Activated T-helper 1 cell treated with anti-CD3 and anti-CD28 coated beads, Interleukin-2, amount 50 U/mL, for 16 hours (primary cell): ENCODE measurements around the gene LIFR.
"Not testable (repeated sequence)": the region's sequence is repeated elsewhere in the genome, so short reads cannot be mapped to it uniquely, and the experiment has no call there.

Experiments
- DNase-seq, 2 donors: peaks; one replicate each; pipeline ENCODE4 v3.0.0-alpha.2; 2020; ENCODE audit warnings: low read depth in 1 of 2, low spot score in 1 of 2

LIFR gene

DNA sequence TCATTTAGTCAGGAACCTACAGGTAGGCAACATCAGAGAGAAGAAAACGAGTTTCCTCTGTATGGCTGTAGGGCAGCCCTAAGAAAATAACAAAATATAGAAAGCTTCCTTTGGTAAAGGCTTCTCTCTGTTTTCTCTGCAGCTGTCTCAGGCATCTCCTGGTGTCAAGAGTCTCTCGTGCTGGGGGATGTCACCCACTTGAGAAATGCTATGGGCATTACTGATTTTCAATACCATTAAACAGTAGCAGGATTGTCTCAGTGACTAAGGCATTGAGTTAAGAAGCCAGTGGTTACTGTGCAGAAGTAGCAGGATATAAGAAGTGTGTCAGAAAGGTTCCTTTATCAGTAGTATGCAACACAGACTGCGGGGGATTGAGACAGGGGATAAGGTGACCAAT lies 32.4 kb downstream of the LIFR start:
- DNase-seq: no peak

DNA sequence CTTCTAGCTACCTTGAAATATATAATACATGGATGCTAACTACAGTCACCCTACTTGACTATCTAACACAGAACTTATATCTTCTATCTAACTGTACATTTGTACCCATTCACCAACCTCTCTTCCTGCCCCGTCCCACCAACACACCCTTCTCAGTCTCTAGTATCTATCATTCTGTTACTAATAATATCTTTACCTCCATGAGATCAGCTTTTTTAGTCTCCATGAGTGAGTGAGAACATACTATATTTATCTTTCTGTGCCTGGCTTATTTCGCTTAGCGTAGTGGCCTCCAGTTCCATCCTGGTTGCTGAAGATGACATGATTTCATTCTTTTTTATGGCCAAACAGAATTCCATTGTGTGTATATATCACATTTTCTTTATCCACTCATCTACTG lies 37.0 kb downstream of the LIFR start:
- no peak for DNase-seq

DNA sequence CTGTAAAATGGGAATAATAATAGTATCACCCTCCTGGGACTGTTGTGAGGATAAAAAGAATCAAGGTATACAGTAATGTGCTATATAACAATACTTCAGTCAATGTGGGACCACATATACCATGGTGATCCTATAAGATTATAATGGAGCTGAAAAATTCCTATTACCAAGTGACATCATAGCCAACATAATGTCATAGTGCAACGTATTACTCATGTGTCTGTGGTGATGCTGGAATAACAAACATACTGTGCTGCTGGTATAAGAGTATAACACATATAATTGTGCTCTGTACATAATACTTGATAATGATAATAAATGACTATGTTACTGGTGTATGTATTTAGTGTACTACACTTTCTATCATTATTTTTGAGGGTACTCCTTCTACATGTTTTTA lies 38.1 kb downstream of the LIFR start:
- DNase-seq: no peak

DNA sequence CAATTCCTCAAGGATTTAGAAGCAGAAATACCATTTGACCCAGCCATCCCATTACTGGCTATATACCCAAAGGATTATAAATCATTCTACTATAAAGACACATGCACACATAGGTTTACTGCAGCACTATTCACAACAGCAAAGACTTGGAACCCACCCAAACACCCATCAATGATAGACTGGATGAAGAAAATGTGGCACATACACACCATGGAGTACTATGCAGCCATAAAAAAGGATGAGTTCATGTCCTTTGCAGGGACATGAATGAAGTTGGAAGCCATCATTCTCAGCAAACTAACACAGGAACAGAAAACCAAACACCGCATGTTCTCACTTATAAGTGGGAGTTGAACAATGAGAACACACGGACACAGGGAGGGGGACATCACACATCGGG lies 39.8 kb downstream of the LIFR start:
- DNase-seq: not testable (repeated sequence)

DNA sequence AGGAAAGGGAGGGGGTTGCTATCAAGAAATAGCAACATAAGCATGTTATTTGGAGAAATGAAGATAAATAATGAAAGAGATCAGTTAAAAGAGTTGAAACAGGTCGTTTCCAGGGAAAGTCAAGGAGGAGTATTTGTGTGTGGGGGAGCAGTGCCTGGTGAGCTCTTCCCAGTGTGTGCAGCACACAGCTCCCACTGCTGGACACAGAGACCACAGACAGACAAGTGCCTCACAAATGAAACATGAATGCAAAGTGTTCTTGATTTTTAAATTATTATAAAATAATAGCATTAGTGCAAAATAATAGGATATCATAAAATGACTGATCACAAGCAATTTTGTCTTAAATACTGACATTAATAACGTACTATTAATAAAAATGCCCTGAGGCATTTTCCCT lies 40.8 kb downstream of the LIFR start:
- no peak for DNase-seq

DNA sequence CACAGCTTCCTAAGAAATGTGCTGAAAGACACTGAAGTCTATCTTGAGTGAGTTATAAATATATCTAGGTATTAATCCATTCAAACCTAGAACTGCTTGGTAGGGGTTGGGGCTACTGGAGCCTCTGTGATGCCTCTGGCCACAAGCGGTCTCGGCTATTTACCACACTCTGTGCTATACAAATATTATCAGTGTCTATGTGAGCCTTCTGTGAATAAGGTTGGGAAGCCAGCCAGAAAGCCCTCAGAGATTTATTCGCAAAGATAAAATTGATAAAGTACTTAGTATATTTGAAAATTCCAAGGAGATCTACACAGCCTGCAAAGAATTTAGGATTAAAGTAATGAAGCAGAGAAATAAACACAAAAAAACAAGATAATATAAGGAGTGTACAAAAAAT lies 41.4 kb downstream of the LIFR start:
- DNase-seq: no peak

DNA sequence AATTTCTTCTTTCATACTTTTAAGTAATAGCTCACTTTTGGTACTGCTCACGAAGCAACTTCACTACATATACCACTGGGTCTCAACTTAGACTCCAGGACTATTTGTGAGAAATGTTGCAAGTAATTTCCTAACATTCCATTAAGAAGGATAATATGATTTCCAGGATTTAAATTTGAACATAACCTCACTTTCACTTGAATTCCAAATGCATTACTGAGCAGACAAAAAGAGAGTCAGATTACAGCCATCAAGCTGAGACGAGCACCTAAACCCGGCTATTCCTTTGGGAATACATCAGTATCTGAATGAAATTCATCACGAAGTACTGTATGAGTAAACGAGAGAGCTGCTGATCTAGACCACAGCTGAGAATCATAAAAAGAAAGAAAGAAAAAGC lies 47.3 kb downstream of the LIFR start:
- DNase-seq: no peak

DNA sequence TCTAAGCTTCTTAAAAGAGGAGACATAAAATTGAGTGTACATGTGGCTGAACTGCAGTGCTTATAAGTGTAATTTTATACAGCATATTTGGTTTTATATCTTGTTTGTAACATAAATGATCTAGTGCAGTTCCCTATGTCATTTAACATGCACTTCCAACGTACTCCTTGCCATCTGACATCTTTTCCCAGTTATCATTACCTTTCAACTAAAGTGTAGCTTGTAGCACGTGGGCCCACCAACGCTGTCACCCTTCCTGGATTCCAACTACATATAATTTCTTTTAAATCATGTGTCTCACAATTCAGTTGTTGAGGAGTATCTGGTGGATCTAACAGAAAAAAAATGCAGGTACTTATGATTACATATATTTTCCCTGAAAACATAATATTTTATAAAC lies 50.1 kb downstream of the LIFR start:
- DNase-seq: no peak

DNA sequence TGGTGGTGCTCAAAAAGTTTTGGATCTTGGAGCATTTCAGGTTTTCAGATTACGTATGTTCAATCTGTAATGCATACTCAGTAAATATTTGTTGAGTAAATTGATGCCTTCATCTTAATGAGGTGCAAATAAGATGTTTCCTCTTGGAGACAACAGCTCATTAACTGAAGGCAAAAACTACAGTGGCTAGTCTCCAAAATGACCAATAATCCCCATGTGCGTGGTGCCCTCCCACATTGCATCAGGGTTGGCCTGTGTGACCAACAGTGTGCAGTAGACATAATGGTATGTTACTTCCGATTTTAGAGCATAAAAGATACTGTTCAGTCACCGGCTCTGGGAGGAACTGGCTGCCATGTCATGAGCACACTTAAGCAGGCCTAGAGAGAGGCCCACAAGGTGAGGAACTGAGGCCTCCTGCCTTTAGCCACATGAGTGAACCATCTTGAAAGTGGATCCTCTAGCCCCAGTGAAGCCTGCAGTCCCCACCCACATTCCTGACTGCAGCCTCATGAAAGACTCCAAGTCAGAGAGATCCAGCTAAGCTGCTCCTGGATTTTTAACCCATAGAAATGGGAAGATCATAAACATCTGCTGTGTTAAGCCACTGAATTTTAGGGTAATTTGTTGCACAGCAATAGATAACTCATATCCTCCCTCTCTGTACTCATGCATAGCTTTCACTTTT lies 55.7 kb downstream of the LIFR start:
- DNase-seq: no peak

DNA sequence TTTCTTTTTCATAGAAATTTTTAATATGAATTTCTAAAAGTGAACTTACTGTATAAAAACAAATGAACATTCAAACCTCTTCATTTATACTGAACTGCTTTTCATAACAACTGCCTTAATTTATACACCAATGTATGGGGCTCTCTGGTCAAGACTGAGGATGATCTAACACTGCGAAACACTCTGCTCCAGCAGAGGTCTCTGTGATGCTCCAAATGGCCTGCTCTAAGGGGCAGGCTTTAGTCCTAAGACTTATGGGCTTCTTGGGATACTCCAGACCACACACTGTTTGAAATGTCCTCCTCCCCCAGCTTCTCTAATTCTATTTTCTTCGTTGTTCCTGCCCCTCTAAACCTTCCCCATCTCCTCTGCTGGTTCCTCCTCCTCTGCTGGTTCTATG lies 58.5 kb downstream of the LIFR start:
- no peak for DNase-seq

DNA sequence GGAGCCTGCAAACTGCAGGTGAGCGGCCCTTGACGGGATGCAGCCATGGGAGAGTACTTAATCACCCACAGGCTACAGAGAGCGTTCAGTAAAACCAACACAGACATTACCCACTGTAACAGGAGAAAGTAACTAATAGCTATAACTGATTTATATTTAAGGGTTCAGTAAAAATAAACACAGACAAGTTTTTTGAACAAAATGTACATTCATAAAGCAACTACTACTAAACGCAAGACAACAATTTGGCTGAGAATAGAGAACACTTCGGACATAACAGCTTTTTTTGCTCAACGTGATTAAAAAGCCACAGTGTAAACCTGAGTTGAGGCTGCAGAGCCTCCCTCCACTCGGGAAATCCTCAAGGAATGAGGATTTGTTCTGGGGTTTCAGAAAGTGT lies 61.7 kb downstream of the LIFR start:
- no peak for DNase-seq

DNA sequence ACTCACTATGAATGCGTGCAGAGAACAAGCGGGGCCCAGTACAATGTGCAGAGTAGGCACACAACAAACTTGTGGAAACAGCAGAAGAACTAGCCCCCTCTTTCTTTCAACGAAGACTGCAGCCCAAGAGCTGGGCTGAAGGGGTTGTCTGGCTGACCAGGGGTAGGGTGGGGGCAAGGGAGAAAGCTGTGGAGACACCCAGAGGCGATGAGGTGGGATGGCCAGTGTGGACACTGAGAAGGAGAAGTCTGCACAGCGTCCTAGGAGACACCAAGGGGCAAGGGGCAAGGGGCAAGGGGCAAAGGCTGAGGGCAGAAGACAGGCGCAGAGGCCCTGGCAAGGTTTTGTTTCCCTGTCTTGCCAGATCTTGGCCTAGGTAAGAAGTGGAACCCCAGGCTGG lies 62.3 kb downstream of the LIFR start:
- DNase-seq: no peak

DNA sequence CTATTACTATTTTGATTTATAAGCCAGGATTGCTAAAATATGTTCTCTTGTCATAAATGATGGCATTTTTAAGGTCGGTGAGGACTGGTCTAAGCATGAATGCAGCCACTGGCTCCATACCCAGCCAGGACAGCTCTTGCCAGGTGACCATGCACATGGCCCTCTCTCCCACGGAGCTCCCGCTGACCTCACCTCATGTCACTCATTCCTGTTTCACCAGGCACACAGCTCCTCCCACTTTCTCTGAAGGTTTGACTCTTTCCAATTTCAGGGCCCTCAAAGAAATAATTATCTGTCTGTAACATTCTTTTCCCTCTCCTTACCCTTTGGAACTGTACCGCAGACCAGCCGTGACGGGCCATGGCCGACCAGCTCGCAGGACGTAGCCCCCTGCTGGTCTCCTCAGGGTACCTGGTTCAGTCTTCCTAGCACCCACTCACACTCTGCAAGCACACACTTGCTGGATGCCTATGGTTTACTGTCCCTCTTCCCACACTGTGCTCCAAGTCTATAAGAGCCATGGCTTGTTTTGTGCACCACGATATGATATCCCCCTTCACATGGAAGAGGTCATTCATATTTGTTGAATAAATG lies 72.5 kb downstream of the LIFR start:
- no peak for DNase-seq

DNA sequence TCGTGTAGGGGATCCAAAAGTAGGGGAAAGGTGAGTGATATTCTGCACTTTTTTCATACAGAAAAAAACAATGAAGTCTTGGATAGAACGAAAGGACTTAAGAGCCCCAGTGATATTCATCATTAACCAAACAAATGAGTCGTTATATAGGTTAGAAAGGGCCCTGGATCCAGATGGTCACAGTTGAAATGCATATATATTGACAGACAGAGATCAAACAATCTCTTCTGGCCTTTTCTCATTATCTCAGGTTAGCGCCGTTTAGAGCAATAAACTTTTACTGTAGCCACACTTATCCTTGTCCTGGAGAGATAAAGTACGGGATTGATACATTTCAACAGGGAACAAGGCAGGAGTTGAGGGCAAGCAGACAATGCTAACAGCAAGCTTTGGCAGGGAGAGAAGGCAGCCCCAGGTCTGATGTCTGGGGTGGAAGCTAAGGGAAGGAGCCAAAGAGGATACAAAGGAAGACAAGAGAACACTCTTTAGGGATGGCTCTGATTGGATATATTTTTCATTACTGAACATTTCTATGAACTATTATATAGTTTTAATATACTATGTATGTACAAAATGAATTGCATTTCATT lies 77.0 kb downstream of the LIFR start:
- no peak for DNase-seq

DNA sequence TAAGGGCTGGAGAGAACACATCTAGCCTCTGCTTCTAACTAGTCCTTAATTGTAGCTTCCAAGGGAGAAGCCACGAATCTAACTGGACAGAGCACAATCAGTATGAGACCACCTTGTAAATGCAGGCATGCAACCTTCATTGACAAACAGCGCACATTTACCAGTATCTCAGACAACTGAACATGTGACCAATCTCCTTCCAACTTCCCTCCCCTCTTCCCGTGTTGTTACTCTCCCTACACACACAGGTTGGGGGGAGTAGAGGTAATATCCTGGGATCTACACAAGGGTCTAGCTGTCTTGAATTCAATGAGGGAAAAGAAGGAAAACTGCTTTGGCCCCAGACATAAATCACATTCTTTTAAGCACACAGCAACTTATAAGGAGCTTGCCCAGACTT lies 77.6 kb downstream of the LIFR start:
- DNase-seq: no peak

DNA sequence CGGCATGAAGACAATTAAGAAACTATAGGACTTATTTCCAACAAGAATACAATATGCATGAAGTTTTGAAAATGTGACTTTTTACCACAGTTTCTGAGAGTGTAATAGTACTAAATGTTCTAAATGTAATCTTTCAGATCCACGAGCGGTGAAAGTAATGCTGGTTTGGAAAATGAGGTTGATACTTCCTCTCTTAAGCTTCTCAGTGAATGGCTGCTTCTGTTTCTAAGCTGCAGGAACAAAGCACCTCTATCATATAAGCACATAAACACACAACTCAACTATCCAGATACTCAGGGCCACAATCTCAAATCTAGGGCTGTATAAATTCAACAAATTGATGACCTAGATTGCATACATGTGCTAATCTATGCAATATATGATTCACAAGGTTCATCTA lies 78.3 kb downstream of the LIFR start:
- no peak for DNase-seq

DNA sequence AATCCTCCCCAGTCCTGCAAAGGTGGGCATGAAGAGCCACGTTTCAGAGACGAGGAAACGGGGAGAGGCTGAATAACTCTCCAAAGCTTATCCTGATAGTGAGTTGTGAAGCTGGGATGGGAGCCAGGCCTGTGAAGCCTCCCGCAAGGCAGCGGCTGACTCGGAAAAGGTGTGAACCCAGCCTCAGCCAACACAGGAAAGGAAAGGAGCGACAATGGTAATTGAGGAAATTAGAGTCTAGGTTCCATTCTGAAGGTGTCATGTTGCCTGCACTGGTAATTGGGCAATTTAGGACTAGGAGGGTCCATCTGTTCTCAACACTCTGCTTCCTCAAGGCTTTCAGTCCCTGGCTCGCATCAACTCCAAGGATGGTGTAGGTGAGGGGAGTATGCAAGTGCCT lies 83.4 kb downstream of the LIFR start:
- DNase-seq: no peak

DNA sequence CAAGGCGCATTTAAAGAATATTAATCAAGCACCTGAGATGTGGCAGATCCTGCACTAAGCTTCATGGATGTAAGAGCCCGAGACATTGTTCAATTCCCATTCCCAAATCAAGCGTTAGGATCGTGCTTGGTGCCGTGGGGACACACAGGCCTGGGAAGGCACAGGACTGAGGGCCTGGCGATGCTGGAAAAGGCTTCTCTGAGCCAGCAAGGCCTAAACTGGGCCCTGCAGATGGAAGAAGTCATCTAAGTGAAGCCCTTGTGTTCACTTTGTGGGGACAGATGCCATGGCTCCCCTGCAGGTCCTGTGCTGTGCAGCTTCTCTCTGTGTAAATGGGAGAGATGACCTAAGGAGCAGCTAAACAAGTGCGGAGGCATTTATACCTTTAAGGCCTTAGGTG lies 83.9 kb downstream of the LIFR start:
- no peak for DNase-seq

DNA sequence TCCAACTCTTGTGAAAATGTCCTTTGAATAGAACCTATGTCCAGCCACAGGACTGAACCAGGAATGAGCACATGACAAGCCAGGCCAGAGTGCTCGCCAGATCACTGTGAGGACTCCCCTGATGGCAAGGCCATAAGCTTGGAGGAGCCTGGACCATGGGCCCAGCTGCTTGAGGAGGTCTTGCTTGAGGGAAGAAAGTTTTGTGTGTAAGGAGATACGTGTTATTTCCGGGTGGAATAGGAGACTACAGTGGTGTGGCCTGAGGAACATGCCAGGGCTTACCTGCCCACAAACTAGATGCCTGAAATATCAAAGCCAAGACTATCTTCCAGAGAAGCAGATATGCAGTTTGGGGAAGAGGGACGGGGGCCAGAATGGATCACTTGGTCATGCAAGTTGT lies 84.7 kb downstream of the LIFR start:
- no peak for DNase-seq

DNA sequence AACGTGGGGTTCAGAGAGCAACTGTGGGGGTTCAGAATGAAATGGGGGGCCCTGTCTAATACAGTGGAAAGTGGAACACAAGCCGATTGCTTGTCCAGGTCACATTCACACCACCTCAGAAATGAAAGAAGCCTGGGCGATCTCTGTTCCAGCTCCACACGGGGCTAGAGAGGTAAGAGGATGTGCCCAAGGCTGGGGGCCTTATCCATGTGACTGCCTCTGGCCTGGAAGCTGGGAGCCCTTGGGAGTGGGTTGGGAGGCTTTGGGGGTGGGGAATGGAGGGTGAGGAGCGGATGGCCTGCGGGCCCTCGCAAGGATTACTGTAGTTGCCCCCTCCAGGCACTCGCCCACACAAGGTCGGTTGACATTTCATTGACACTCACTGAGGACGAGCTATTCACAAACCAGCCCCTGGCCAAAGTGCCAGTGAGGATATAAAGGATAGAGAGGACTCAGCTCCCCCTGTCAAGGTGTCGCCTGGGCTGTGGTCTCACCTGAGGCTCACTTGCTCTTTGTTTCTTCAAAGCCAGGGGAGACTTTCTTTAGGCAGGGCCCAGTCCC lies 86.7 kb downstream of the LIFR start:
- no peak for DNase-seq

DNA sequence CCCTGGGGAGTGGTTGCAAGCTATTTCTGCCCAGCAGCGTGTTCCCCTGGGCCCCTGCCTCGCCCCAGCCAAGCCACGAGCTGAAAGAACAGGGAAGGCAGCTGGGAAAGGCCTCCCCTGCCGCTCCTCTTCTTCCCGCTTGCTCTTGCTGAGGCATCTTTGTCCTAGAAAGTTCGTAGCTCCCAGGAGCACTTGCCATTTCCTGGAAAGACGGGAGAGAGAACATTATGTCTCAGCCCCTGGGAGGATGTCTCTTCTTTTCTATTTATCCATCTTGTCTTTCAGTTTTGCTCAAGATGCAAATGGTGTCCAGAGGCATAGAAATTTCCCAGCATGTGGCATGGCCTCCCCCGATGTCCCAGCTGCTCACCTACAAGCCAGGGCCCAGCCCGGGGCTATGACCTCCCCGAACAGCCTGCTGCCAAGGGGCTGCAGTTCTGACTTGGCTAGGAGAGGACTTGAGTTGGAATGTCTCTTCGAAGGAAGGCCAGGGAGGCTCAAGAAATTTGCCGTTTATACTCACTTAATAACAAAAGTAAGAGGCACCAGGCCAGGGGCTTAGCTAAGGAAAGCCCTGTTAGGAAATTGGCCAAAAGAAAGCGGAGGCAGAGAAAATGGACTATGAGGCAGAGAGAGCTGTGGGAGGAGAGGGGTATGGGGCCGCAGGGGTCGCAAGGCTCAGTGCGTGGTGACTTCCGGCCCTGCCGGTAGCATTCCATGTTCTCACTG lies 87.3 kb downstream of the LIFR start:
- DNase-seq: no peak

DNA sequence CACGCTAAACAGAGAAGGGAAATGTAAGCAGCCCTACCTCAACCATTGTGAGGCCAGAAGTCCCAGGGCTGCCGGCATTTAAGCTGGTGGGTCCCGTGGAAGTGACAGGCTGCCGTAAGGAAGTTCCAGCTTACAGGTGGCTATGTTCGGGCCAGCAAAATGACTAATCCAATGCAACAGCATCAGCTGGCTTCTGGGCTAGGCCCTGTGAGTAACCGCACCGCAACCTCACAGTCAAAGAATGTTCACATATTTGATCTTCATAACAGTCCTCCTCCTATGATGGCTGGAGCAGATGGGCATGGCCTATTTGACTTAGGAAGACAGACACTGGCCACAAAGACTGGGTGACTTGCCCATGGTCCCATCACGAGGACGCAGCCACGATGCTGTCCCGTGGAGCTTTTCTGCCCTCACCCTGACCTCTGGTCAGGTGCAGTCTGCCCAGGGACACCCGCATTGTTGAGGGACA lies 88.2 kb downstream of the LIFR start:
- DNase-seq: no peak
